CD1c-positive myeloid dendritic cell (primary cell): ENCODE data around the gene HNRNPDL.
"Not testable (repeated sequence)": the region's sequence is repeated elsewhere in the genome, so short reads cannot be mapped to it uniquely, and the experiment has no call there.

Source experiments
- DNase-seq: peaks from one replicate; pipeline ENCODE4 v3.0.0-alpha.2; 2016; ENCODE audit errors: extremely low spot score

HNRNPDL gene

DNA sequence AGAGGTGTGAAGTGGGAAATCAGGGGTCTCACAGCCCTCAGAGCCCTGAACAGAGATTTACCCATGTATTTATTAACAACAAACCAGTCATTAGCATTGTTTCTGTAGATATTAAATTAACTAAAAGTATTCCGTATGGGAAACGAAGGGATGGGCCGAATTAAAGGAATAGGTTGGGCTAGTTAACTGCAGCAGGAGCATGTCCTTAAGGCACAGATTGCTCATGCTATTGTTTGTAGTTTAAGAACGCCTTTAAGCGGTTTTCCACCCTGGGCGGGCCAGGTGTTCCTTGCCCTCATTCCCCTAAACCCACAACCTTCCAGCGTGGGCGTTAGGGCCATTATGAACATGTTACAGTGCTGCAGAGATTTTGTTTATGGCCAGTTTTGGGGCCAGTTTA lies 44.0 kb downstream of the HNRNPDL start:
- DNase-seq = not testable (repeated sequence)

DNA sequence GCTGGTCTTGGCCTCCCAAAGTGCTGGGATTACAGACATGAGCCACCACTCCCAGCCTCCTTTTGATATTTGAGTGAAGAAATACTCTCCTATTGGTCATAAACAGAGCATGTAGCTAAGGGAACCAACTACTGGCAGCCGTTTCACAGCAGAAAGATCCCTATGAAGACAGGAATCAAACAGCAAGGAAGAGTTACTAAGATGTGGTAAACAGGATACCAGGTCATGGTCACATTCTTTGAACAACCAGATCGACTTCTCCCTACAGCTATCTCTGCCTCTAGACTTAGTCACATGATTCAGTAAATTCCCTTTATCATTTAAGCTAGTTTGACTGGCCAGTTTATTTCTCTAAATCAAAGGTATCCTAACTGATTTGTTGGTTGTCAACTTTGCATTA lies 47.5 kb downstream of the HNRNPDL start:
- no peak for DNase-seq

DNA sequence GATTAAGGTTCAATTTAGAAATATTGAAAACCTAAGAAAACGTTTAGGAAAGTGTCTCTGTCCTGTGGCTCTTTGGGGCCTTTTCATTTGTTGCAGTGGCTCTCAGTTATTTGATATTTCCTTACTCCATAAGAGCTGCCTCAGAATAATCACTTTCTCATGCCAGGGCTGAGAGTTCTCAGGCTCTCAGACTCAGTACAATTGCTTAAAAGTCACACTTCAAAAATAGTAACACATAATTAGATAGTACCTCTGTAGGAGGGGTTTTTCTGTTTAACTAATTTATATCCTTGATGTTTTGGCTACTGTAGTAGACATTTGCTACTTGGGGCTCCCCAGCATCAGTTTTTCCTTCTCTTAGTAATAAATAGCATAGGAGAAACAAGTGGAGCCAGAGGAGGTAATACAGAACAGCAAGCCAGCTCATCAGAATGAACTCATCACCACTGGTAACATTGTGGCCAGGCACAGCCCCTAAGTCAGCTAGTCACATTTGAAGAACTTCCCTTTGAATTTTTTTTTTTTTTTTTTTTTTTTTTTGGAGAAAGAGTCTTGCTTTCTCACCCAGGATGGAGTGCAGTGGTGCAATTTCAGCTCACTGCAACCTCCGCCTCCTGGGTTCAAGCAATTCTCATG lies 48.5 kb downstream of the HNRNPDL start:
- DNase-seq = no peak

DNA sequence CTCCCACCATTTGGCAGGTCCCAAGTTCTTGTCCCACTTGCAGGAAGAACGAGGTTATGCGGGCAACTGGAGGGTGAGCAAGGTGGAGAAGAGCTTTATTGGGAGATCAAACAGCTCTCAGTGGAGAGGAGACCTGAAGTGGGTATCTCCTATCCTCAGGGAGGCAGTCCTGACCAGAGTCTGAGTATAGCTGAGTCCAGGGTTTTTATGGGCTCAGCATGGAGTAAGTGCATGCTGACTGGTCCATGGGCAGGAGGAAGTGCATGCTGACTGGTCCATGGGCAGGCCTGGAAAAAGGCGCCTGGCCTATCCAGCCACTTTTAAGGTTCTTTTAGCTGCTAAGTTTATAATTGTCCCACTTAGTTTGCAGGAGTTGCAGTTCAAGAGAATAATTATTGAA lies 49.0 kb downstream of the HNRNPDL start:
- DNase-seq = no peak

DNA sequence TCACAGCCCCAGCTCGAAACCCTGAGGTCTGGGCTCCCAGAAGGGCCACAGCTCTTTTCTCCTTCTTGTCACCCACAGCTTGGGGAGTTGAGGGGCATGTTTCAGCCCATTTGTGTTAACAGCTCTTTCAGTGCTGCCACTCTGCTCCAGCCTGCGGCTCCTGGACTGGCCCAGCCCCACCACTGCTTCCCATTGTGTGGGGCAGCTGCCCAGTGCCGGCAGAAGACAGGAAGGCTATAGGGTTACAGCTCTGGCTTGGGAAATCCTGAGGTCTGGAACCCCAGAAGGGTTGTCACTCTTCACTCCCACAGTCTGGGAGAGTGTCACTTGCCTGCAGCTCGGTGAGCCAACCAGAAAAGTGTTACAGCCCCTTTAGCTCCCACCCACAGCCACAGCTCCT lies 49.4 kb downstream of the HNRNPDL start:
- no peak for DNase-seq

DNA sequence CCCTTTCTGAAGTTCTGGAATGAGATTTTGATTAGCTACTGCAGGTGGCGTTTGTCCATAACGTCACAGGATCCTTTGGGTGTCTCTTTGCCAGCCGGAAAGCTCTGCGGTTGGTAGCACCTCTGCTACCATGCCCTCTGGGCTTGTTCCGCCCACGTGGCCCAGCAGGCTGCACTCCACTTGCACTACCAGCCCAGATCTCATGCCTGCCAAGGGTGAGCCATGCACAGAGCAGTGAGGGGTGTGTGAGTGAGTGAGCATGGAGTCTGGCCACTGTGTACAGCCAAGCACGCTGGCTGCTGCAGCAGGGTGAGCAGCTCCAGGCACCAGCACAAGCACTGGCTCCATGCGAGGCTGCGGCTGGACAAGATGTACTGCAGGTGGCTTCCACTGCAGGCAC lies 49.9 kb downstream of the HNRNPDL start:
- no peak for DNase-seq

DNA sequence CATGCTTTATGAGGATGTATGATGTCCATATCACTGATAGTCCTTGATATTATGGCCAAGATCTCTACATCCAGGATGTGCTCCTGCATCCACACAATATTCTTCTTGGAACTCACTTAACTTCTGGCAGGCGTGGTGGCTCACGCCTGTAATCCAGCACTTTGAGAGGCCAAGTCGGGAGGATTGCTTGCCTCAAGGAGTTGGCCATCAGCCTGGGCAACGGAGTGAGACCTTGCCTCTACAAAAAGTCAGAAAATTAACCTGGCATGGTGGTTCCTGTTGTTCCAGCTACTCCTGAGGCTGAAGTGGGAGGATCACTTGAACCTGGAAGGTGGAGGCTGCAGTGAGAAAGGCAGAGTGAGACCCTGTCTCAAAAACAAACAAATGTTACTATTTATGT lies 54.2 kb downstream of the HNRNPDL start:
- no peak for DNase-seq

DNA sequence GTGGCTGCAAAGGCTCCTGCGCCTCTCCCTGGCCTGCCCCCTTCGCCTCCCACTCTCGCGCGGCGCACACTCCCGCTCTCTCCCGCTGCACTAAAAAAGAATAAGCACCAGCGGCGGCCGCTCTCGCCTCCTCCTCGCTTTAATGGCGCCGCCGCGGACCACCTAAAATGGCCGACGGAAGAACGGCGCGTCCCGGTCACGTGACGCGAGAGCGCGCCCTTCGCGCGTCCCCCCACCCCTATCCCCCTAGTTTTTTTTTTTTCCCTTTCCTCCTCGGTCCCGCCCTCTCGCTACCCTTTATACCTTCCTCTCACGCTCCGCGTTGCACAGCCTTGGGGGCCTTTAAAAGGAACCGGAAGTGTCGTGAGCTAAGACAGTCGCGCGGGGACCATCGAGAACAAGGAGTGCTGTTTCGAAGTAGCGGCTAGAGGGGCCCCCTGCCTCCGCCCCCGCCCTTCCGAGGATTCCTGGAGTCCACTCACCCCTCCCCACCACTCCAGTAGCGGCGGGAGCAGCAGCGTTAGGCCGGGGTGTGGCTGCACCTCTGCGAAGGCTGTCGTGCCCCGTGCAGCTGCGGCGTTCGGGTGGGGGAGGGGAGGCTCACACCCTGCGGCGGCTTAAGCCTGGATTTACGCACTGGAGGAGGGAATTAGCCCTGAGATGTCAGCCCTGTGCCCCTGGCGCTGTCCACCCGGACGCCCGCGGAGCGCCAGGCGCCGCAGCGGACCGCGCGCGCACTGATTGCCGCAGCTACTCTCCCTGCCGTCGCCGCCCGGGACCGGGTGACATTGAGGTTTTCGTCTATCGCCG lies 56.2 kb downstream of the HNRNPDL start, which contains the start of gene HNRNPD:
Gene HNRNPD (minus strand): TSS at position 176 of the 810 bp plus-strand sequence. CDS start 313 bp downstream, outside the sequence.
- peak; percentile 98 for DNase-seq

DNA sequence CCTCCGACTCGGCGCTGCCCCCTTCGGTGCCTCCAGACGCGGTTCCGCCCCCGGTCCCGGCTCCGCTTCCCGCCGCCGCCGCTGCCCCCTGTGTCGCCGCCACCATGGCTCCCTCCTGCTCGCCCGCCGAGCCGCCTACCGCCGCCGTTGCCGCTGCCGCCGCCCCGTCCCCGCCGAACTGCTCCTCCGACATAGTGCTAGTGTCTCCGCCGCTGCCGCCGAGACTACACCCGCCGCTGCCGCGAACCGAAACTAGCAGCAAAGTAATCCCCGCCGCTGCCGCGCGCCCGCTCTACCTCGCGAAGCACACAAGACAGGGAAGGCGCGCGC lies 56.8 kb downstream of the HNRNPDL start:
- DNase-seq = no peak
